T follicular helper cell (primary cell): ENCODE measurements around the gene ATOH1.

Experiments
- DNase-seq: peaks from one replicate; pipeline ENCODE4 v3.0.0-alpha.2; 2020; ENCODE audit warnings: low read depth

The ATOH1 gene

GRCh38 chr4:93834249-93835066, 5.9 kb downstream of the ATOH1 start:
- DNase-seq: no peak

GRCh38 chr4:93835929-93836328, 7.4 kb downstream of the ATOH1 start:
- no peak for DNase-seq

GRCh38 chr4:93839704-93840103, 11.2 kb downstream of the ATOH1 start:
- DNase-seq: no peak

- no peak for DNase-seq
Measured at GRCh38 chr4:93841803-93842345, 13.3 kb downstream of the ATOH1 start.

GRCh38 chr4:93842601-93843252, 14.2 kb downstream of the ATOH1 start:
- DNase-seq: no peak

GRCh38 chr4:93843772-93844171, 15.2 kb downstream of the ATOH1 start:
- no peak for DNase-seq

- no peak for DNase-seq
Measured at GRCh38 chr4:93852680-93853079, 24.1 kb downstream of the ATOH1 start.

GRCh38 chr4:93855926-93856325, 27.4 kb downstream of the ATOH1 start:
- DNase-seq: no peak

GRCh38 chr4:93865650-93866049, 37.1 kb downstream of the ATOH1 start:
- no peak for DNase-seq

- DNase-seq: no peak
Measured at GRCh38 chr4:93867416-93868001, 39.0 kb downstream of the ATOH1 start.

GRCh38 chr4:93870876-93871458, 42.4 kb downstream of the ATOH1 start:
- DNase-seq: no peak

GRCh38 chr4:93876754-93877153, 48.2 kb downstream of the ATOH1 start:
- no peak for DNase-seq

GRCh38 chr4:93878566-93878965, 50.0 kb downstream of the ATOH1 start:
- DNase-seq: no peak

GRCh38 chr4:93879919-93880318, 51.4 kb downstream of the ATOH1 start:
- no peak for DNase-seq
